ENCODE measurements around the gene DPYSL5.
A peak's percentile ranks its signal among the peaks of the same experiment; 100 is the strongest.
"Not testable (repeated sequence)": the region's sequence is repeated elsewhere in the genome, so short reads cannot be mapped to it uniquely, and the experiment has no call there.

Gene DPYSL5, protein sequence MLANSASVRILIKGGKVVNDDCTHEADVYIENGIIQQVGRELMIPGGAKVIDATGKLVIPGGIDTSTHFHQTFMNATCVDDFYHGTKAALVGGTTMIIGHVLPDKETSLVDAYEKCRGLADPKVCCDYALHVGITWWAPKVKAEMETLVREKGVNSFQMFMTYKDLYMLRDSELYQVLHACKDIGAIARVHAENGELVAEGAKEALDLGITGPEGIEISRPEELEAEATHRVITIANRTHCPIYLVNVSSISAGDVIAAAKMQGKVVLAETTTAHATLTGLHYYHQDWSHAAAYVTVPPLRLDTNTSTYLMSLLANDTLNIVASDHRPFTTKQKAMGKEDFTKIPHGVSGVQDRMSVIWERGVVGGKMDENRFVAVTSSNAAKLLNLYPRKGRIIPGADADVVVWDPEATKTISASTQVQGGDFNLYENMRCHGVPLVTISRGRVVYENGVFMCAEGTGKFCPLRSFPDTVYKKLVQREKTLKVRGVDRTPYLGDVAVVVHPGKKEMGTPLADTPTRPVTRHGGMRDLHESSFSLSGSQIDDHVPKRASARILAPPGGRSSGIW

GRCh38 chr2:26847655-26848335 is at the start of gene DPYSL5:
DPYSL5 (plus strand) TSS chr2:26848132; CDS start chr2:26898500, 50,368 bp downstream.
- DNase-seq (ENCODE audit: low read depth in 2 of 2): peak in 1 of 2 donors; percentile 1

GRCh38 chr2:26801328-26801727 is 46.6 kb upstream of the DPYSL5 start:
- no peak for DNase-seq (ENCODE audit: low read depth in 2 of 2)

- no peak for DNase-seq (ENCODE audit: low read depth in 2 of 2)
Measured at GRCh38 chr2:26801796-26802195, 46.1 kb upstream of the DPYSL5 start.

GRCh38 chr2:26805241-26805676 is 42.7 kb upstream of the DPYSL5 start:
- DNase-seq (ENCODE audit: low read depth in 2 of 2): no peak

DNA sequence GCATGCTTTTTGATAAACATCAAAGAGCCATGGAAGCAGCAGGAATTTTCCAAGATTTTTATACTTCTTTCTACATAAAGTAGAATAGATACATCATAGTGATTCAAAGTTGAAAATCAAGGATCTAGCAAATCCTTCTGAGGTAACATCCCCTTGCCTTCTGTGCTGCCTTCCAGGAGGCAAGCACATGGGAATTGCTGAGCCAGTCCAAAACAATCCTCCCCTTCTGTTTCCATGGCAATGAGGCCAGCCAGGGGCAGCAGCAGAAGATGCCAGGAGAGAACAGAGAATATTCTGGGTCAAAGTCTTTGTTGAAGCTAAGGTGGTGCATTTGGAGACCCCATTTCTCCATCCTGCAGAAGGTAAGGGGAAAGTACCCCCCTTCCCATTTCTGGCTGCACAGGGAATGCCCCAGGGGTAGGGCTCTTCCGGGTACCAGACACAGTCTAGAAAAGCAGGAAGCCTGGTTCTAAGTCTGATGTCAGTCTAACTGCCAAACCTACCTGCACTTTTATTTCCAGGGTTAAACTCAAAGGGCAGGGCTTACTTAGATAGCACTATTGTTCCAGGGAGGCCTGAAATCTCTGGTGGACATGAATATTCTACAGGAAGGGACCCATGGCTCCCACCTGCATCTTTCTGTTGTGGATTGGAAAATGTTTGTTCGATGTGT is 40.0 kb upstream of the DPYSL5 start:
- no peak for DNase-seq (ENCODE audit: low read depth in 2 of 2)

- no peak for DNase-seq (ENCODE audit: low read depth in 2 of 2)
Measured at GRCh38 chr2:26809211-26809610, 38.7 kb upstream of the DPYSL5 start.

DNA sequence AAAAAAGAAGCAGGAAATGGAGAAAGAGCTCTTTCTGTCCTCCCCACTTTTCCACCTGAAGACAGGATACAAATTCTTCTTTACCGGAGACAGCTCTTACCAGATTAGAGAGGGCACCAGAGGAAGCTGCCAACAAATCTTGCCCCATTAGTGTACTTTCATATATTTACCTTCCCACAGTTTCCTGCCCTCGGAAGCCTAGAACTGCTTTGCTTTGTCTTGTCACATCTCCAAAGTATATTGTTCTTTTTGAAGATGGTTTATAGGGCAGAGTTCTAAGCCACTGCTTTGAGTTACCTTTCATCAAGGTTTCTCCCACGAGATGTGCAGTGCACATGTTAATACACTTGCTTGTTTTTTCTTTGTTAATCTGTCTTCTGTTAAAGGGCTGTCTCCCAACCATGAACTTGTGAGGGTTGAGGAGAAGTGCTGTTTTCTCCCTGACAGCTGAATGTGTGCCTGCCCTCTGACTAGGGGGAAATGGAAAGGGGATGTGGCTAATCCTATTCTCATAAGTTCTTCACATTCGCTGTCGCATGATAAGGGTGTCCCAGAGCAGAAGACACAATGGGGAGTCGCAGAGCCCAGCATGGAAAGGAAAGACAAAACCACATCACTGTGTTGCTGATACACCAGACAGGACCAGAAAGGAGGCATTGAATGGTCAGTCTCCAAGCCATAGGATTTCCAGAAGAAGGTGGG is 37.9 kb upstream of the DPYSL5 start:
- no peak for DNase-seq (ENCODE audit: low read depth in 2 of 2)

- no peak for DNase-seq (ENCODE audit: low read depth in 2 of 2)
Measured at GRCh38 chr2:26811261-26811660, 36.7 kb upstream of the DPYSL5 start.

DNA sequence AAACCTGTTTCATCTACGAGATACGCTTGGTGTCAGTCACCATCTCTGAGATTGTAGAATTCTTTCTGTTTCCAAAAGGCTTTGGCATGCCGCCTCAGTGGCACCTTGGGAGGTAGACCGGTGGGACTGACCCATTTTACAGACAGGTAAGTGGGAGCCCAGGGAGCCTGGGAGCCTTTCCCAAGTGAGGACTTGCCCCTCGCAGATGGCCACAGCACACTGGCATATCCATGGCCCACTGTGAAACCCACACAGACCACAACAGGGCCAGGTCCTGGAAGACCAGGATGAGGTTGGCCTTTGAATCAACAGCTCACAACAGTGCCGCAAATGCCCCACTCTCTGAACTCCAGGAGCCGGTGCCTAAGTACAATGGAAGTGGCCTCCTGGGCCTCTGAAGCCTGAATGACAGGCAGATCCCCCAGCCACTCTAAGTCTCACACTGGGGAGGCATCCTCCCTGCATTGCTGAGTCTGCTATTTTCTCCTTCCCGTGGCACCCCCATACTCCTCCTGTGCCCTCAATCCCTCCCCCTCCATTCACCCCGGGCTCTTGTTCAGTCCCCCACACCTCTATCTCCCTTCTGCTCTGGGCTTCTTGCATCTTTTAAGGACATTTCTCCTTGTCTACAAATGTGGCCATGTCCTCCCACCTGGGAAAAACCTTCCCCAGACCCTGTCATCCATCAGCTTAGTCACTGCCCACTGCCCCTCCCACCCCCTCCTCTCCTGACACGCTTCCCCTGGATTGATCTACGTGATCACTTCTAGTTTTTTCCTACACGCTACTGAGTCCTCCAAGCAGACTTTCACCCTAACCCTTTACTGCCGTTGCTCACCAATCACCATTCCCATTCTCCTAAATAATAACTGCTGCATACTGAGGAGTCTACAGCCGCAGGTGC is 35.9 kb upstream of the DPYSL5 start:
- DNase-seq (ENCODE audit: low read depth in 2 of 2): no peak

- no peak for DNase-seq (ENCODE audit: low read depth in 2 of 2)
Measured at GRCh38 chr2:26812731-26813130, 35.2 kb upstream of the DPYSL5 start.

GRCh38 chr2:26814072-26814765 is 33.7 kb upstream of the DPYSL5 start:
- DNase-seq (ENCODE audit: low read depth in 2 of 2): not testable (repeated sequence)

DNA sequence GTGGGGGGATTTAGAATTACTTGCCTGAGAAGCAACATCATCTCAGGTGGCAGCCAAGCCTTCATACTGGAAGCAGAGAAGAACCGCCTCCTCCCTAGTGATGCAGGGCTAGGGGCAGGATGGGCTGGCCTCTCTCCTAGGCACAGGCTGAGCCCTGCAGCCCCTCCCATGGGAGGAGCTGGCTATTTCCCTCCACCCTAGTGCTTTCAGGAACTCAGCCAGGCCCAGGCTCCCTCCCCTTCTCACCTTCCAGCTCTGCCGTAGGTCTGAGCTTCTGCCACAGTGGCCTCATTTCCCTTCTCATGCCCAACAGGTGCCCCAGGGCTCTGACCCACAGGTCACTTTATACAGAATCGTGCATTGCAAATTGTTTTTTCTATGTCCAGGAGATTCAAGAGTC is 31.0 kb upstream of the DPYSL5 start:
- no peak for DNase-seq (ENCODE audit: low read depth in 2 of 2)

DNA sequence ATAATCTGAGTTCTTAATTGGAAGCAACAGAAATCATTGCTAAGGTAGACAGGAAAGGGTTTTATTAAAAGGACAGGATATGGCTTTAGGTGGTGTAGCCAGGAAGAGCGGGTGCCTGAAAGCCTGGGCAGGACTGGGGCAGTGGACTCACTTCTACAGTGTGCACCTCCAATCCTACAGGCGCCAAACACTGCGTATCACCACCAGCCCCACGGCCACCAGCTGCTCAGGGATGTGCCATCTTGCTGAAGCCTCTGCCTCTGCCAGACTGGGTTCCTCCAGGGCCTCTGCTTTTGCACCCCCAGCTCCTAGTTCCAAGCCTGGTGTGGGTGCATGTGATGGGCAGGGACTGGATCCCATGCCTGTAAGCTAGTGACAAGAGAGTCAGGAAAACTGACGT is 29.7 kb upstream of the DPYSL5 start:
- no peak for DNase-seq (ENCODE audit: low read depth in 2 of 2)

DNA sequence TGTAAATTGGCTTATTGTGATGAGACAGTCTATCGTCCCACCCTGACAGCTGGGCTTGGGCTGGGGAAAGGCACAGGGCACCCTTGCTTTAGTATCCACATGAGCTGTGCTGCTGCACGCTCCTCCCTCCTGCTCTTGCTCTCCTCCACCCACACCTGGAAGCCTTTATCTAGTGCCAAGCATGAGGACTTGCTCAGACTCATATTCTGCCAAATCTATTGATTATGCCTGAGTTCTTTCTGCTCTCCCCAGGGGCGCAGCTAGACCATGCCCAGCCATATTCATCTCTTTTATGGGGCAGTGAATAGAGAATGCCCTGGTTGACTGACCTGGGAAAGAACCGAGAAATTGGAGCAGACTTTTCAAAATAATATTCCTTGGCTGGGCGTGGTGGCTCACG is 29.0 kb upstream of the DPYSL5 start:
- no peak for DNase-seq (ENCODE audit: low read depth in 2 of 2)

DNA sequence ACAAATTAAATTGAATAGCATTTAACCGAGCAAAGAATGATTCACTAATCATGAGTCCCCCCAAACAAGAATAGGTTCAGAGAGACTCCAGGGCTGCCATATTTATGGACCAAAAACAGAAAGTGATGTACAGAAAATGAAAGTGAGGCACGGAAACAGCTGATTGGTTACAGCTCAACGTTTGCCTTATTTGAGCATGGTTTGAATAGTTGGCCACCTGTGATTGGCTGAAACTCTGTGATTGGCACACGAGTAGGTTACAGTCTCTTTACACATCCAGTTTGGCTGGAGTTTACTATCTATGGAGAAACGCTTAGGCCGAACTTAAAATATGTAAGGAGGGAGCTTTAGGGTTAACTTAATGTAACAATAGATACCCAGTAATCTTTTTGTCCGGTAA is 27.0 kb upstream of the DPYSL5 start:
- DNase-seq (ENCODE audit: low read depth in 2 of 2): no peak

DNA sequence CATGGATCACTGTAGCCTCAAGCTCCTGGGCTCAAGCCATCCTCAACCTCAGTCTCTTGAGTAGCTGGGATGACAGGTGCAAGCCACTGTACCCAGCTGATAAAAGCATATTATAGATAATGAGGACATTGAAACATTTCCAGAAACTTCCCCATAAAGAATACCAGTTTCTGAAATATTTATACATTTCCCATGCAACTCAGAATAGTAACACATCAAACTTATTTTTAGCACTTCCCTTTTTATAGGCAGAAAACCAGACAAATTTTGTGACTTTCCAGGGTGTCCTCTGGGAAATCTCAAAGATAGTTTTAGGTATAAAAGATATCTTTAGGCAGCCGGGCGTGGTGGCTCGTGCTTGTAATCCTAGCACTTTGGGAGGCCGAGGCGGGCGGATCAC is 25.1 kb upstream of the DPYSL5 start:
- no peak for DNase-seq (ENCODE audit: low read depth in 2 of 2)

DNA sequence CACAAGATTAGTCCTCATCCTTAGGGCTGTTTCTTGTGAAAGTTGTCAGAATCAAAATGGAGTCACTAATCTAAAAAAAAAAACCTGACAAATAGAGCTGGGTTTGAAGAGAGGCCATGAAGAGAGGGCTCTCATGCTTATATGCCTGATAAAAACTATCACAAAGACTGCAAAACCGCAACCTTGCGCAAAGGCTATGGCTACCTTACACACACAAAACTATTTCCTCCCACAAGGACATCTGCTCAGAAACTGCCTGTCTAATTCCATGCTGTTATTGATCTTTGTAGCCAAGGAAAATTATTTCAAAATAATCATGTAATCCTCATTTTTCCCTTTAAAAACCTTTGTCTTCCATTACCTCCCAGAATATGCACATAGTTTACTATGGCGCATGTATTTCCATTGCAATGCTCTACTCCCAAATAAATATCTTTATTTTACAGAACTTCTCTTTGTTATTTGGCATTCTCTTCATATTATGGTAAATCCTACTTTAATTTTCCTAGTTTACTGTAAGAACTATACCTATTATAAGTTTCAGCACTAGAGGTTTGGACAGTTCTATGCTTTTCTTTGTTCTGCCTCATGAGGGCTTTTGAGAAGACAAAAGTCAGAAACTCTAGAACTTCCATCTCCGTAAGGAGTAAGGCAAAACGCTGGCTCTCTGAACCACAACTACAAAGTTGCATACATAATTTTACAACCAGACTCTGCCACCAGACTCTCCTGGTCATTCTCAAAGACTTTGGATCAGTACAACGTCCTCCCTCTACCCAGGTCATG is 9.6 kb upstream of the DPYSL5 start:
- no peak for DNase-seq (ENCODE audit: low read depth in 2 of 2)

DNA sequence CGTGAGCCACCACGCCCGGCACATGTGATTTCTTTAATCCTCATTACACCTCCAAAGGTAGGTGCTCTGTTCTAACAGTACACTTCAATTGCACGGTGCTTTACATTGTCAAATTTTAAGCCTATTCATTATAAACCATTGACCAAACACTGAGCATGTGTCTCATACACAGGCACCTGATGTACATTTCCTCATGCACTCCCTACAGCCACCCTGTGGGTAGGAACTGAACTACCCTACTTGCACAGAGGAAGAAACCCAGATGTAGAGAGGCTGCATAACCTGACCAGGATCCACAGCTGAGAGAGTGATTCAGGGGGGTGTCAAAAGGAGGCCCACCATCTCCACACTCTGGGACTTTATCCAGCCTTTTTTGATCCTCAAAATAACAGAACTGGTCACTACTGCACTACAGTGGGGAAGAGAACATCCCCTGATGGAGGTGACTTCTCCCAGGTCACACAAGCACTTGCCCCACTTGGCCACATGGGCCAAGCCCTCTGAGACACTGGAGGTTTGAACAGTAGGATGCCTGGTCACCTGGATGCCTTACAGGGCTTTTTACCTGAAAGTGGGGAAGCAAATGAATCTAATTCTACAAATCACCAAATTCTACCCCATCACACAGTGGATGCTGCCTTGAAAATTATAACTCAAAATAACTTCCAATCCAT is 6.9 kb upstream of the DPYSL5 start:
- DNase-seq (ENCODE audit: low read depth in 2 of 2): no peak

GRCh38 chr2:26843041-26843440 is 4.9 kb upstream of the DPYSL5 start:
- DNase-seq (ENCODE audit: low read depth in 2 of 2): no peak

Data from stimulated activated CD8-positive, alpha-beta memory T cell treated with anti-CD3 and anti-CD28 coated beads, Interleukin-7, amount 100 ng/mL, for 4 hours (primary cell).